ENCODE data around the gene HBEGF.

- TF ChIP-seq CTCF (IDR thresholded peaks at IDR 0.05): no peak
- TF ChIP-seq POLR2A (IDR thresholded peaks at IDR 0.05): no peak
Observed at GRCh38 chr5:140382866-140383265, 36.5 kb upstream of the HBEGF start.
